ENCODE results near the gene RBM17.

The RBM17 gene

DNA sequence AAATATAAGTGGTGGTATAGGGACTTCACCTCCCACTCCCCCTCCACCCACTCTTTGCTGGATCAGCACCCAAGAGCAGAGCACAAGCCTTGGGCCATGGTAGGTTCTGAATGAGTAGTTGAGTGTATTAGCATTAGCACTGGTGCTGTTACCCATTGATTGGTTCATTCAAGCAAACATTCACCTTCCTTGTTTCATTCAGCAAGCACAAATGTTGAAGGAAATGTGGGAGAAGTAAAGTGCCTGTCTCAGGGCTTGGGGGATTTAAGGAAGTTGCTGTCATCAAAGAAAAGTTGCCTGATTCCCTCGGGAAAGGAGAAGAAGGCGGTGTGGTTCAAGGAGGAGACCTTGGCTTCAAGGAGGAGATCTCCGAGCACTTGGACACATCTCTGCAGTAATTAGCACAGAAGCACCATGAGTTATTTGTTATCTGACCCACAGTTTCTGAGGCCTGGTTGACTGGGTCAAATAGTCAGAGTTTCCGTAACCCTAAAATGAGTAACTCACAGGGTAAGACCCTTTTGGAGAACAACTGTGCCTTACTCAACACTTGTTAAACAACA, 44.0 kb upstream of the RBM17 start:
- Histone ChIP-seq H3K4me1 (no peaks in the 10 kb centered on the region), H3K27ac (no peak overlapping the region), H3K4me3 (ENCODE audit: low read depth, low read length) (no peak overlapping the region), H2AFZ (no peak overlapping the region), H3K9me3 (ENCODE audit: control insufficient read depth, low read length) (no peaks in the 10 kb centered on the region), H3K4me2 (ENCODE audit: low read length) (no peak overlapping the region), H3K36me3 (ENCODE audit: control insufficient read depth, insufficient read depth, low read length) (no peaks in the 10 kb centered on the region), H3K27me3 (ENCODE audit: control insufficient read depth, insufficient read depth, low read length) (no peaks in the 10 kb centered on the region), H3K9ac (no peak overlapping the region), H3K79me2 (no peaks in the 10 kb centered on the region)
- TF ChIP-seq CTCF (IDR thresholded peaks at IDR 0.05), result no peak

- Histone ChIP-seq H3K36me3 (ENCODE audit: control insufficient read depth, insufficient read depth, low read length) (no peaks in the 10 kb centered on the region), H3K9ac (no peak overlapping the region), H3K9me3 (ENCODE audit: control insufficient read depth, low read length) (no peaks in the 10 kb centered on the region), H3K4me3 (ENCODE audit: low read depth, low read length) (no peak overlapping the region), H3K79me2 (no peaks in the 10 kb centered on the region), H3K4me1 (no peaks in the 10 kb centered on the region), H3K27ac (no peak overlapping the region), H3K4me2 (ENCODE audit: low read length) (no peak overlapping the region), H2AFZ (no peak overlapping the region), H3K27me3 (ENCODE audit: control insufficient read depth, insufficient read depth, low read length) (no peaks in the 10 kb centered on the region)
- TF ChIP-seq CTCF (IDR thresholded peaks at IDR 0.05), result no peak
These were observed 43.5 kb upstream of the RBM17 start for GRCh38 chr10:6045314-6045848.

GRCh38 chr10:6045878-6046772, 42.7 kb upstream of the RBM17 start:
- Histone ChIP-seq H3K79me2 (no peaks in the 10 kb centered on the region), H3K4me2 (ENCODE audit: low read length) (no peak overlapping the region), H3K4me3 (ENCODE audit: low read depth, low read length) (no peak overlapping the region), H3K36me3 (ENCODE audit: control insufficient read depth, insufficient read depth, low read length) (no peaks in the 10 kb centered on the region), H3K4me1 (no peaks in the 10 kb centered on the region), H3K9me3 (ENCODE audit: control insufficient read depth, low read length) (no peaks in the 10 kb centered on the region), H2AFZ (no peak overlapping the region), H3K27ac (no peak overlapping the region), H3K27me3 (ENCODE audit: control insufficient read depth, insufficient read depth, low read length) (no peaks in the 10 kb centered on the region), H3K9ac (no peak overlapping the region)
- no peak for TF ChIP-seq CTCF (IDR thresholded peaks at IDR 0.05)

- Histone ChIP-seq H3K4me1 (no peaks in the 10 kb centered on the region), H2AFZ (no peak overlapping the region), H3K36me3 (ENCODE audit: control insufficient read depth, insufficient read depth, low read length) (no peaks in the 10 kb centered on the region), H3K9ac (no peak overlapping the region), H3K4me2 (ENCODE audit: low read length) (no peak overlapping the region), H3K4me3 (ENCODE audit: low read depth, low read length) (no peak overlapping the region), H3K9me3 (ENCODE audit: control insufficient read depth, low read length) (no peaks in the 10 kb centered on the region), H3K79me2 (no peaks in the 10 kb centered on the region), H3K27me3 (ENCODE audit: control insufficient read depth, insufficient read depth, low read length) (no peaks in the 10 kb centered on the region), H3K27ac (no peak overlapping the region)
- TF ChIP-seq CTCF (IDR thresholded peaks at IDR 0.05), result no peak
These were observed 41.8 kb upstream of the RBM17 start for GRCh38 chr10:6046773-6047611.

Measured in parathyroid adenoma (tissue), 2 donors.